H9 (cell line): Measurements from ENCODE around the gene OR2L2. TPM values are rescaled to one million over a fixed set of nuclear protein-coding genes. Genes with fewer than 3 reads are reported as not detected.

Experiments used
- DNase-seq: peaks from one replicate; pipeline ENCODE4 v3.0.0-alpha.2; 2017
- H2AFZ ChIP-seq: one replicate; pipeline ENCODE4 v1.6.1; 2013; ENCODE audit warnings: mild to moderate bottlenecking, low read length, control low read depth, moderate library complexity
- H2AK5ac ChIP-seq: 2 replicates; pipeline ENCODE4 v1.6.1; 2013; ENCODE audit warnings: low read length, control low read depth, mixed read lengths; ENCODE audit not compliant: insufficient read length
- H2BK120ac ChIP-seq: one replicate; pipeline ENCODE4 v1.6.1; 2013; ENCODE audit warnings: low read depth, mild to moderate bottlenecking, low read length, control low read depth, inconsistent platforms; ENCODE audit not compliant: poor library complexity, severe bottlenecking
- H2BK12ac ChIP-seq: 2 replicates; pipeline ENCODE4 v1.6.1; 2013; ENCODE audit warnings: low read length, control low read depth, mixed read lengths, low read depth; ENCODE audit not compliant: insufficient read length
- H2BK15ac ChIP-seq: 2 replicates; pipeline ENCODE4 v1.6.1; 2013; ENCODE audit warnings: low read depth, low read length, control low read depth
- H2BK20ac ChIP-seq: one replicate; pipeline ENCODE4 v1.6.1; 2013; ENCODE audit warnings: low read depth, mild to moderate bottlenecking, low read length, control low read depth, inconsistent platforms; ENCODE audit not compliant: poor library complexity, severe bottlenecking
- H2BK5ac ChIP-seq: 2 replicates; pipeline ENCODE4 v1.6.1; 2013; ENCODE audit warnings: low read length, control low read depth, mixed read lengths; ENCODE audit not compliant: insufficient read length
- H3K14ac ChIP-seq: 2 replicates; pipeline ENCODE4 v1.6.1; 2013; ENCODE audit warnings: low read length, control low read depth; ENCODE audit not compliant: insufficient read depth
- H3K18ac ChIP-seq: 2 replicates; pipeline ENCODE4 v1.6.1; 2013; ENCODE audit warnings: low read depth, mild to moderate bottlenecking, mixed read lengths, low read length, control low read depth; ENCODE audit not compliant: insufficient read length
- H3K23ac ChIP-seq: 2 replicates; pipeline ENCODE4 v1.6.1; 2013; ENCODE audit warnings: low read length, control low read depth, mixed read lengths, low read depth; ENCODE audit not compliant: insufficient read length
- H3K23me2 ChIP-seq: 2 replicates; pipeline ENCODE4 v1.6.1; 2013; ENCODE audit warnings: low read depth, mild to moderate bottlenecking, mixed read lengths, low read length, control low read depth; ENCODE audit not compliant: insufficient read length, poor library complexity, severe bottlenecking
- H3K27ac ChIP-seq: 2 replicates; pipeline ENCODE4 v1.5.1; 2013; ENCODE audit warnings: low read length, control low read depth, mixed read lengths, low read depth; ENCODE audit not compliant: insufficient read length
- H3K27me3 ChIP-seq: 2 replicates; pipeline ENCODE4 v1.6.1; 2013; ENCODE audit warnings: low read length, control low read depth, inconsistent platforms; ENCODE audit not compliant: insufficient read depth
- H3K4ac ChIP-seq: 2 replicates; pipeline ENCODE4 v1.6.1; 2013; ENCODE audit warnings: low read depth, mild to moderate bottlenecking, control low read depth, inconsistent platforms, low read length, moderate library complexity
- H3K4me1 ChIP-seq: 2 replicates; pipeline ENCODE4 v1.6.1; 2013; ENCODE audit warnings: low read length, control low read depth, inconsistent platforms; ENCODE audit not compliant: insufficient read depth
- H3K4me2 ChIP-seq: 2 replicates; pipeline ENCODE4 v1.6.1; 2013; ENCODE audit warnings: low read length, control low read depth, mixed read lengths; ENCODE audit not compliant: insufficient read length, insufficient read depth
- H3K56ac ChIP-seq: 2 replicates; pipeline ENCODE4 v1.6.1; 2013; ENCODE audit warnings: low read depth, mild to moderate bottlenecking, mixed read lengths, low read length, control low read depth; ENCODE audit not compliant: insufficient read length
- H3K79me1 ChIP-seq: 2 replicates; pipeline ENCODE4 v1.6.1; 2013; ENCODE audit warnings: low read depth, mild to moderate bottlenecking, moderate library complexity, low read length, control low read depth, inconsistent platforms; ENCODE audit not compliant: insufficient read depth, poor library complexity, severe bottlenecking
- H3K79me2 ChIP-seq: 2 replicates; pipeline ENCODE4 v1.6.1; 2013; ENCODE audit warnings: low read length, control low read depth, inconsistent platforms; ENCODE audit not compliant: insufficient read depth
- H3K9ac ChIP-seq: 2 replicates; pipeline ENCODE4 v1.6.1; 2013; ENCODE audit warnings: low read length, control low read depth, mixed read lengths; ENCODE audit not compliant: insufficient read length; ENCODE audit errors: extremely low read depth
- H3K9me3 ChIP-seq: one replicate; pipeline ENCODE4 v1.6.1; 2013; ENCODE audit warnings: low read depth, low read length, inconsistent platforms; ENCODE audit not compliant: control insufficient read depth
- H3T11ph ChIP-seq: one replicate; pipeline ENCODE4 v1.6.1; 2013; ENCODE audit warnings: mild to moderate bottlenecking, low read length, control low read depth, inconsistent platforms
- H4K20me1 ChIP-seq: one replicate; pipeline ENCODE4 v1.6.1; 2013; ENCODE audit not compliant: control insufficient read depth, insufficient read length, insufficient read depth
- H4K5ac ChIP-seq: 2 replicates; pipeline ENCODE4 v1.6.1; 2013; ENCODE audit warnings: low read depth, mild to moderate bottlenecking, mixed read lengths, low read length, control low read depth; ENCODE audit not compliant: insufficient read length
- H4K8ac ChIP-seq: replicated peaks from 2 replicates; pipeline ENCODE4 v1.6.1; 2013; ENCODE audit warnings: low read length, control low read depth, mixed read lengths, low read depth; ENCODE audit not compliant: insufficient read length
- H4K91ac ChIP-seq: 2 replicates; pipeline ENCODE4 v1.6.1; 2013; ENCODE audit warnings: low read depth, mild to moderate bottlenecking, moderate library complexity, mixed read lengths, low read length, control low read depth; ENCODE audit not compliant: insufficient read length
- H3K27ac Mint-ChIP-seq, 3 experiments: 2 replicates in 2 of 3; 3 replicates in 1 of 3; pipeline ENCODE4 v1.8.0; 2020 to 2021; ENCODE audit warnings: mixed read lengths in 3 of 3, mild to moderate bottlenecking in 1 of 3, moderate library complexity in 1 of 3
- H3K27me3 Mint-ChIP-seq: 2 replicates; pipeline ENCODE4 v1.8.0; 2021; ENCODE audit warnings: low read depth, mild to moderate bottlenecking, moderate library complexity, mixed read lengths
- H3K36me3 Mint-ChIP-seq, 3 experiments: 2 replicates in 2 of 3; 3 replicates in 1 of 3; pipeline ENCODE4 v1.8.0; 2020 to 2021; ENCODE audit warnings: low read depth in 3 of 3, mixed read lengths in 3 of 3; ENCODE audit not compliant: insufficient read depth in 1 of 3
- H3K4me1 Mint-ChIP-seq, 2 experiments: 2 replicates each; pipeline ENCODE4 v1.8.0; 2020; ENCODE audit warnings: mixed read lengths in 2 of 2
- H3K4me3 Mint-ChIP-seq, 2 experiments: 2 replicates in 1 of 2; 3 replicates in 1 of 2; pipeline ENCODE4 v1.8.0; 2020 to 2021; ENCODE audit warnings: mild to moderate bottlenecking in 2 of 2, mixed read lengths in 2 of 2, moderate library complexity in 1 of 2
- H3K9me3 Mint-ChIP-seq, 2 experiments: 2 replicates in 1 of 2; 3 replicates in 1 of 2; pipeline ENCODE4 v1.8.0; 2020; ENCODE audit warnings: mild to moderate bottlenecking in 2 of 2, mixed read lengths in 2 of 2, moderate library complexity in 1 of 2
- CTCF ChIP-seq: fragments of 200-600 bp; sonication (generic); conservative IDR thresholded peaks from 3 replicates; pipeline ENCODE4 v1.8.0; 2021; ENCODE audit warnings: antibody characterized with exemption, mild to moderate bottlenecking
- WGBS: extraction: QIAGEN DNeasy Blood & Tissue Kit; methylation state at CpG from one replicate; pipeline ENCODE4 v1.1.7; 2013; ENCODE audit warnings: missing lambda C conversion rate, low lambda C conversion rate, mixed read lengths; ENCODE audit not compliant: insufficient read length; ENCODE audit errors: extremely low coverage; 5-methylcytosine and 5-hydroxymethylcytosine counted together
- total RNA-seq: library from RNA; stranded (reverse); gene quantifications from 2 replicates; pipeline ENCODE4 v1.2.1, GENCODE V29; 2021

The OR2L2 gene
- total RNA-seq, 1 experiment from 2014 or later, result not detected

GRCh38 chr1:248047008-248047407, 17.1 kb downstream of the OR2L2 start:
- no peak overlapping the region for H3K56ac ChIP-seq
- TF ChIP-seq CTCF, result no peak
- no CpG with 5 or more reads among the region's 1 CpG for WGBS

More at GRCh38 chr1:248047008-248047407, 17.1 kb downstream of the OR2L2 start:
- H3K36me3 Mint-ChIP-seq, result peaks cover 11 to 34% (median 12%) of the 10 kb centered on the region in 3 experiments; a peak in 6 of 7 replicates
- H2BK5ac ChIP-seq, result no peak overlapping the region
- no peak overlapping the region for H3K14ac ChIP-seq
- H3K4me1 Mint-ChIP-seq, result no peaks in the 10 kb centered on the region
- no peak overlapping the region for H3K4me3 Mint-ChIP-seq
- no peak overlapping the region for H3T11ph ChIP-seq
- no peak overlapping the region for H2BK12ac ChIP-seq
- no peaks in the 10 kb centered on the region for H3K4me1 ChIP-seq
- H3K27me3 Mint-ChIP-seq, result no peaks in the 10 kb centered on the region
- H3K23me2 ChIP-seq, result no peaks in the 10 kb centered on the region
- no peak overlapping the region for H2BK15ac ChIP-seq
- peaks cover 68 to 76% of the 10 kb centered on the region in 2 experiments for H3K9me3 Mint-ChIP-seq
- no peaks in the 10 kb centered on the region for H3K79me2 ChIP-seq
- H3K4ac ChIP-seq, result no peak overlapping the region
- no peak overlapping the region for H2BK20ac ChIP-seq
- no peak overlapping the region for H3K18ac ChIP-seq
- no peak overlapping the region for H3K27ac Mint-ChIP-seq
- no peak overlapping the region for H2AK5ac ChIP-seq
- no peaks in the 10 kb centered on the region for H3K27me3 ChIP-seq
- DNase-seq, result no peak
- no peaks in the 10 kb centered on the region for H4K20me1 ChIP-seq
- H3K23ac ChIP-seq, result no peak overlapping the region
- no peak overlapping the region for H3K27ac ChIP-seq
- peaks cover 74% of the 10 kb centered on the region for H3K9me3 ChIP-seq
- H3K9ac ChIP-seq, result no peak overlapping the region
- H3K79me1 ChIP-seq, result no peaks in the 10 kb centered on the region
- H2AFZ ChIP-seq, result no peak overlapping the region
- H4K8ac ChIP-seq, result no peak overlapping the region
- H3K4me2 ChIP-seq, result no peak overlapping the region
- no peak overlapping the region for H4K91ac ChIP-seq
- no peak overlapping the region for H2BK120ac ChIP-seq
- H4K5ac ChIP-seq, result no peak overlapping the region
